Ectodermal cell (in vitro differentiated cells): Measurements from ENCODE around the gene PADI2.

Experiments used
- H3K27ac ChIP-seq: 2 replicates; pipeline ENCODE4 v1.7.0; 2013; ENCODE audit warnings: mild to moderate bottlenecking, low read depth, low read length; ENCODE audit not compliant: insufficient read depth, poor library complexity, severe bottlenecking
- H3K27me3 ChIP-seq: 2 replicates; pipeline ENCODE4 v1.7.0; 2013; ENCODE audit warnings: mild to moderate bottlenecking, low read length; ENCODE audit not compliant: insufficient read depth, control insufficient read depth, poor library complexity, severe bottlenecking
- H3K36me3 ChIP-seq: one replicate; pipeline ENCODE4 v1.7.0; 2013; ENCODE audit warnings: low read length; ENCODE audit not compliant: control insufficient read depth, insufficient read depth
- H3K4me1 ChIP-seq: one replicate; pipeline ENCODE4 v1.7.0; 2013; ENCODE audit warnings: low read length; ENCODE audit not compliant: control insufficient read depth, insufficient read depth
- H3K4me3 ChIP-seq: 2 replicates; pipeline ENCODE4 v1.7.0; 2013; ENCODE audit warnings: low read depth, low read length, control low read depth; ENCODE audit not compliant: insufficient read depth
- H3K9me3 ChIP-seq: 2 replicates; pipeline ENCODE4 v1.7.0; 2013; ENCODE audit warnings: mild to moderate bottlenecking, low read length, moderate library complexity; ENCODE audit not compliant: control insufficient read depth
- WGBS, 2 experiments: methylation state at CpG; one replicate each; pipeline ENCODE4 v1.1.7; 2013; ENCODE audit warnings: missing lambda C conversion rate in 2 of 2; 5-methylcytosine and 5-hydroxymethylcytosine counted together

PADI2 gene

DNA sequence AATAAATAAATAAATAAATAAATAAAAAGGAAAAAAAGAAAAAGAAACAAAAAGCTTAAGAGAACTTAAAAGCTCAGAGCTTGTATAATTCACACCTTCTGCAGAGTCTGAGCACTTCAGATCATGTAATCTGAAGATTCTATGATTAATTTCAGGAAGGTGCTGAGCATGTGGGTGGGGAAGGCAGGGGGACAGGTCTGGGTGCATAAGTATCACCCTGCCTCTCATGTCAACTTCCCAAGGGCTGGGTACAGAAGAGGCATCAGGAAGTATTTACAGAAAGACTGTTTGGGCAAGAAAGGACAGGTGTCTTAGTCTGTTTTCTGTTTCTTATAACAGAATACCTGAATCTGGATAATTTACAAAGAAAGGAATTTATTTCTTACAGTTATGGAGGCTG is 20.4 kb upstream of the PADI2 start:
- Histone ChIP-seq H3K9me3 (no peaks in the 10 kb centered on the region), H3K36me3 (no peaks in the 10 kb centered on the region), H3K4me1 (no peaks in the 10 kb centered on the region), H3K27me3 (no peaks in the 10 kb centered on the region), H3K4me3 (no peak overlapping the region), H3K27ac (no peak overlapping the region)

DNA sequence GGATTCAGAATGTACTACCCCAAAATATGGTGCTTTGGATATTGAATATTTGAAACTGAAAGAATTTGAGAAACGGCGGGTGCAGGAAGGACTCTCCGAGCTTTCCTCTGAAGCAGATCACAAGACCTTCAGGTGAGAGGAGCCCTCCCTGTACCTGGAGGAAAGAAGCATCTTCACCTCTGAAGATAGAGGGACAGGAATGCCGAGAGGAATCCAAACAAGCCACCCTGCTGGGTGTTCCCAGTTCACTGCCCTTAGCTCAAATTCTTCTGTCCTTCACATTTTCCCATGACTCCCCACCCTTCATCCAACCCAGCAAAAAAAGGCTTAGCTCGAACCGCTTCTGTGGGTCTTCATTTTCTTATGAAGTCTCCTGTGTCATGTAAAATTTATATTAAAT is 18.2 kb upstream of the PADI2 start:
- Histone ChIP-seq H3K27ac (no peak overlapping the region), H3K4me1 (no peaks in the 10 kb centered on the region), H3K36me3 (no peaks in the 10 kb centered on the region), H3K9me3 (no peaks in the 10 kb centered on the region), H3K27me3 (no peaks in the 10 kb centered on the region), H3K4me3 (no peak overlapping the region)
- 67 to 78% methylated on average over 4 to 6 of the region's 6 CpGs for WGBS, 2 experiments

DNA sequence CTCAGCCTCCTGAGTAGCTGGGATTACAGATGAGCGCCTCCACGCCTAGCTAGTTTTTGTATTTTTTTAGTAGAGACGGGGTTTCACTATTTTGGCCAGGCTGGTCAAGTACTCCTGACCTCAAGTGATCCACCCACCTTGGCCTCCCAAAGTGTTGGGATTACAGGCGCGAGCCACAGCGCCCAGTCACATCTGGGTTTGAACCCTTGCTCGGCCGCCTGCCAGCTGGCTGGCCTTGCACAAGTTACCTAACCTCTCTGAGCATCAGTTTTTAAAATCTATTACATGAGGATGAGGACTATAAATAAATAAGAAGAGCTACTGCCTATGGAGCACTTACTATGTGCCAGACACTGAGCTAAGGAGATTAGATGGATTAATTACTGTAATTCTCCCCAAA is 17.7 kb upstream of the PADI2 start:
- Histone ChIP-seq H3K4me1 (no peaks in the 10 kb centered on the region), H3K9me3 (no peaks in the 10 kb centered on the region), H3K4me3 (no peak overlapping the region), H3K27me3 (no peaks in the 10 kb centered on the region), H3K36me3 (no peaks in the 10 kb centered on the region), H3K27ac (no peak overlapping the region)
- 93 to 94% methylated on average over 8 of the region's 8 CpGs for WGBS, 2 experiments

DNA sequence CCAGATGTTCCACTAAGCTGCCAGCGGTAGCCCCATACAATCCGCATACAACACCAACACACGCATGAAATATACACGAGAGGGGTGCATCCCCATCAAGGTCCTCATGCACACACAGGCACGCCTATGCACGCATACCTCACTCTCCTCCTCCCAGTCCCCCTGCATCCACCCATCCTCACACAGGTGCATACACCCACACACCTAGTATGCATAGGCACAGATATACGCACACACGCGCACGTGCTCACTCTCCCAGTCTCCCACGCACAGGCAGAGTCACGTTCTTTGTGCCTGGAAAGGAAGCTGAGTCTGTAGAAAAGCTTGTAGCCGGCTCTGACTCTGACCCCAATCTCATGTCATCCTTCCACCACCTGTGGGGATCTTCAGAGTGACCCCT is 16.9 kb upstream of the PADI2 start:
- Histone ChIP-seq H3K4me1 (no peaks in the 10 kb centered on the region), H3K9me3 (no peaks in the 10 kb centered on the region), H3K27ac (no peak overlapping the region), H3K27me3 (no peaks in the 10 kb centered on the region), H3K4me3 (no peak overlapping the region), H3K36me3 (no peaks in the 10 kb centered on the region)
- 86 to 87% methylated on average over 13 of the region's 13 CpGs for WGBS, 2 experiments

DNA sequence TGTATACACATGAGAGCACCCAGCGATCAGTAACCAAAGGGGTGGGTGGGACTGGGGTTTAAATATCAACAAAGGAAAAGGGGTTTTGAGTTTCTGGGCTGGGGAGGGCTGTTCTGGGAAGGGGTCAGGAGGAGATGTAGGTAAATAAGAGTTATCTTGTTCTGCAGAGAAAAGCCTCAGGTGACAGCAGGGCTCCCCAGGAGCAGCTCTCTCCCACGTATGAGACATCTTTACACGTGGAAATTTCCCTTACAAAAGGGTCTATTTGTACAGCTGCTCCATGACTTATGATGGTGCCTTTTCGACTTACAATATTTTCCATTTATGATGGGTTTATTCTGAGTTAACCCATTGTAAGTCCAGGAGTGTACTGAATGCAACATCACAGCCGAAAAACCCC is 16.3 kb upstream of the PADI2 start:
- 67 to 68% methylated on average over 5 of the region's 5 CpGs for WGBS, 2 experiments

DNA sequence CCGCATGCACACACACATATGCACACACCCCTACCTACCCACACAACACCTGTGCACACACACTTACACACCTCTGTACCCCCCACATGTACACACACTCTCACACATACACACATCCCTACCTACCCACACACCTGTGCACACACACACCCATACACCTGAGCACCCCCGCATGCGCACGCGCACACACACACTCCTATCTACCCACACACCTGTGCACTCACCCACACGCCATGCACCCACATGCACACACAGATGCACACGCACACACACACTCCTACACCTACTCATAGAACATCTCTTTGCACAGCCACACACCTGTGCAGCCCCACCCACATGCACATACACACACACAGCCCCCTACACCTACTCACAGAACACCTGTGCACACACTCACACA is 15.5 kb upstream of the PADI2 start:
- H3K27ac ChIP-seq, result no peak overlapping the region
- H3K4me3 ChIP-seq, result no peak overlapping the region
- H3K9me3 ChIP-seq, result no peaks in the 10 kb centered on the region
- H3K4me1 ChIP-seq, result no peaks in the 10 kb centered on the region
- H3K36me3 ChIP-seq, result no peaks in the 10 kb centered on the region
- H3K27me3 ChIP-seq, result no peaks in the 10 kb centered on the region
- WGBS, 2 experiments, result 88 to 94% methylated on average over 7 of the region's 7 CpGs

More for the DNA sequence above, 16.3 kb upstream of the PADI2 start:
- no peaks in the 10 kb centered on the region for H3K36me3 ChIP-seq
- H3K9me3 ChIP-seq, result no peaks in the 10 kb centered on the region
- H3K4me1 ChIP-seq, result no peaks in the 10 kb centered on the region
- no peak overlapping the region for H3K4me3 ChIP-seq
- H3K27me3 ChIP-seq, result no peaks in the 10 kb centered on the region
- no peak overlapping the region for H3K27ac ChIP-seq

DNA sequence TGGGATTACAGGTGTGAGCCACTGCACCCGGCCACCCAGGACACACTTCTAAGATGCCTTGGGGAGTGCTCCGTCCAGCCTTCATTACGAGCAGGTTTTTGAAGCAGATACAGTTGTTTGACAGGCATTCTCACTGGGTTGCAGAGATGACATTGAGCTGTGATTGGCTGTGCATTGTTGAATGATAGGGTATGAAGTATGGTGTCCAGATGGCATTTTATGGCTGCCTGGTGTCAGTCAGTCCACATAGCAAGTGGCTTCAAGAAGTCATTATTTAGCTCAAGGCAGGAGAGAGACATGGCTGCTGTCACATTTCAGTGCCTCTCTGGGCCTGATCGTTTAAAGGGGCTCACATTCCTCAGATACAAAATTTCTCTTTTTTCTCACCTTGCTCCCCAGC is 14.8 kb upstream of the PADI2 start:
- Histone ChIP-seq H3K4me1 (no peaks in the 10 kb centered on the region), H3K9me3 (no peaks in the 10 kb centered on the region), H3K4me3 (no peak overlapping the region), H3K36me3 (no peaks in the 10 kb centered on the region), H3K27ac (no peak overlapping the region), H3K27me3 (no peaks in the 10 kb centered on the region)
- WGBS, 2 experiments, result 90 to 91% methylated on average over 4 of the region's 4 CpGs

DNA sequence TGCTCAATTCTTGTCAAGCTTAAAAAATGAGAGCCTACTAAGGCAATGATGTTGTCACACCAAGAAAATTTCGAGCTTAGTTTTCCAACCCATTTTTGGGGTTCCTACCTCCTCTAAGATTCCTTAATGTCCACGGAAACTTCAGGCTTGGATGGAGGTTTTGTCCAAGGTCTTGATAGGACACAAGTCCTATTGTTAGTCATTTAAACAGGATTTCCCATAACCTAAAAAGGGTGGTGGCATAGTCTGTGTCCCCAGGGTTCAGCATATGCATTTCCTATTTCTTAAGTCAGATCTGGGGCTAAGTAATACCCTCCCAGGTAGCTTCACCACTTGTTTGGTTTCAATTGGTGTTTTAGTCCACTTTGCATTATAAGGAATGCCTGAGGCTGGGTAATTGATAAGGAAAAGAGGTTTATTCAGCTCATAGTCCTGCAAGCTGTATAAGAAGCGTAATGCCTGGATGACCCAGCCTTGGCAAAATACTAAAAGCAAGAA is 10.9 kb upstream of the PADI2 start:
- no peak overlapping the region for H3K27ac ChIP-seq
- no peak overlapping the region for H3K4me3 ChIP-seq

DNA sequence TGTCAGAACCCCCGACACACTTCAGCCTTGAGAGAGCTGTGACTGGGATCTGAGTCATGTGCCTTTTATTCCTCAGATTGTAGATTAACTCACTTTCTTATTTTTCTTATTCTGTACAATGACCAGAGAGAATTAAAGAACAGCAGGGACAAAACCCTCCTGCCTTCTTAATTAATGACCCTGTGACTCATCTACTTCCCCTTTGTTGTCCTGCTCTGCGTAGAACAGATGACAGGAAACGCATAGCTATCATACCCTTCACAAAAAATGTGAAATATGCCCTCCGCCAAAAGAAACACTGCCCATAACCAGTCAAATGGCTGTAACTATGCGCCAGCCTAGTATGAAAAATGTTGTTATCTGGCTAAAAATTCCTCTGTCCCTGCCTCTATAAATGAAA is 9.1 kb upstream of the PADI2 start:
- no peaks in the 10 kb centered on the region for H3K27me3 ChIP-seq
- no peaks in the 10 kb centered on the region for H3K4me1 ChIP-seq
- H3K27ac ChIP-seq, result no peak overlapping the region
- H3K4me3 ChIP-seq, result no peak overlapping the region
- H3K9me3 ChIP-seq, result no peaks in the 10 kb centered on the region
- no peaks in the 10 kb centered on the region for H3K36me3 ChIP-seq
- WGBS, 2 experiments, result 74 to 79% methylated on average over 5 of the region's 5 CpGs

More for the DNA sequence above, 10.9 kb upstream of the PADI2 start:
- Histone ChIP-seq H3K4me1 (no peaks in the 10 kb centered on the region), H3K9me3 (no peaks in the 10 kb centered on the region), H3K27me3 (no peaks in the 10 kb centered on the region), H3K36me3 (no peaks in the 10 kb centered on the region)
- 63 to 70% methylated on average over 3 of the region's 3 CpGs for WGBS, 2 experiments

DNA sequence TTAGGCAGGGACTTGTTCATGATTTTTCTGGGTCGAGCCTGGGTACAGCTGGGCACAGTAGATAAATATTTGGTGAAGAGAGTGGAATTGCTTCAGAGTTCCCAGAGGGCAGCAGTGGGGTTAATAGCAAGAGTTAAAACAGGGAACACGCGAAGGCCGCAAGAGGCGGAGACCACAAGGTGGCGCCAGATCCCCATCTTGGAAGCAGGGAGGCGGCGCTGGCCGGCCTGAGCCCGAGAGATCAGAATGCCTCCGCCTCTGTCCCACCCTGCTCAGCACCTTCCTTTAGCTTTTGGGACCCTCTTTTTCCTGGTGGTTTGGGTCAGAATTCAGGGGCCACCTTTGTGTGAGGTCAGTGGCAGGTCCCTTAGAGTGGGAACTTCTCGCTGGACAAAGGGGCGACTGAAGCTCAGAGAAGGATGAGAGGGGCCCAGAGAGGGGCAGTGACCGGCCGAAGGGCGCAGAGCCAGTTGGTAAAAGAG is 6.5 kb upstream of the PADI2 start:
- H3K9me3 ChIP-seq, result no peaks in the 10 kb centered on the region
- WGBS, 2 experiments, result 25 to 26% methylated on average over 16 of the region's 16 CpGs
- no peak overlapping the region for H3K27ac ChIP-seq
- H3K27me3 ChIP-seq, result no peaks in the 10 kb centered on the region
- H3K4me1 ChIP-seq, result peaks cover 7% of the 10 kb centered on the region
- no peak overlapping the region for H3K4me3 ChIP-seq
- no peaks in the 10 kb centered on the region for H3K36me3 ChIP-seq
